ENCODE data around the gene IL10RB. TPM values are rescaled to one million over a fixed set of nuclear protein-coding genes. Genes with fewer than 3 reads are reported as not detected.

IL10RB gene
- total RNA-seq, 1 donor from 2014 or later: 49.1 TPM

GRCh38 chr21:33268737-33269441, 2.7 kb downstream of the IL10RB start:
- intact Hi-C loops (cut with DNase I): no loop called here
- H3K4me1 ChIP-seq: peaks cover 39% of the 10 kb centered on the region
- no peaks in the 10 kb centered on the region for H3K27me3 ChIP-seq (ENCODE audit: low read depth)
- peak; percentile 70 to 76 for ATAC-seq
- H3K36me3 ChIP-seq: peaks cover 46% of the 10 kb centered on the region
- TF ChIP-seq, protein P1, sequence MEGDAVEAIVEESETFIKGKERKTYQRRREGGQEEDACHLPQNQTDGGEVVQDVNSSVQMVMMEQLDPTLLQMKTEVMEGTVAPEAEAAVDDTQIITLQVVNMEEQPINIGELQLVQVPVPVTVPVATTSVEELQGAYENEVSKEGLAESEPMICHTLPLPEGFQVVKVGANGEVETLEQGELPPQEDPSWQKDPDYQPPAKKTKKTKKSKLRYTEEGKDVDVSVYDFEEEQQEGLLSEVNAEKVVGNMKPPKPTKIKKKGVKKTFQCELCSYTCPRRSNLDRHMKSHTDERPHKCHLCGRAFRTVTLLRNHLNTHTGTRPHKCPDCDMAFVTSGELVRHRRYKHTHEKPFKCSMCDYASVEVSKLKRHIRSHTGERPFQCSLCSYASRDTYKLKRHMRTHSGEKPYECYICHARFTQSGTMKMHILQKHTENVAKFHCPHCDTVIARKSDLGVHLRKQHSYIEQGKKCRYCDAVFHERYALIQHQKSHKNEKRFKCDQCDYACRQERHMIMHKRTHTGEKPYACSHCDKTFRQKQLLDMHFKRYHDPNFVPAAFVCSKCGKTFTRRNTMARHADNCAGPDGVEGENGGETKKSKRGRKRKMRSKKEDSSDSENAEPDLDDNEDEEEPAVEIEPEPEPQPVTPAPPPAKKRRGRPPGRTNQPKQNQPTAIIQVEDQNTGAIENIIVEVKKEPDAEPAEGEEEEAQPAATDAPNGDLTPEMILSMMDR (IDR thresholded peaks at IDR 0.05): no peak
- H3K9me3 ChIP-seq: no peaks in the 10 kb centered on the region
- DNase-seq: peak; percentile 94
- H3K27ac ChIP-seq: no peak overlapping the region
- no peak overlapping the region for H3K4me3 ChIP-seq

- TF ChIP-seq, protein P1 (IDR thresholded peaks at IDR 0.05): no peak
- no peak for ATAC-seq
- Histone ChIP-seq H3K36me3 (peaks cover 61% of the 10 kb centered on the region), H3K4me1 (peaks cover 34% of the 10 kb centered on the region), H3K4me3 (no peak overlapping the region), H3K27me3 (ENCODE audit: low read depth) (no peaks in the 10 kb centered on the region), H3K27ac (no peak overlapping the region), H3K9me3 (no peaks in the 10 kb centered on the region)
- intact Hi-C loops (cut with DNase I): no loop called here
- DNase-seq: no peak
These were observed 4.8 kb downstream of the IL10RB start for GRCh38 chr21:33270986-33271385.

GRCh38 chr21:33273044-33273443, 6.9 kb downstream of the IL10RB start:
- no peaks in the 10 kb centered on the region for H3K9me3 ChIP-seq
- no peak for DNase-seq
- no peak overlapping the region for H3K27ac ChIP-seq
- no peaks in the 10 kb centered on the region for H3K27me3 ChIP-seq (ENCODE audit: low read depth)
- TF ChIP-seq, protein P1 (IDR thresholded peaks at IDR 0.05): no peak
- peaks cover 21% of the 10 kb centered on the region for H3K4me1 ChIP-seq
- intact Hi-C loops (cut with DNase I): no loop called here
- H3K36me3 ChIP-seq: peaks cover 73% of the 10 kb centered on the region
- ATAC-seq: no peak
- no peak overlapping the region for H3K4me3 ChIP-seq

DNA sequence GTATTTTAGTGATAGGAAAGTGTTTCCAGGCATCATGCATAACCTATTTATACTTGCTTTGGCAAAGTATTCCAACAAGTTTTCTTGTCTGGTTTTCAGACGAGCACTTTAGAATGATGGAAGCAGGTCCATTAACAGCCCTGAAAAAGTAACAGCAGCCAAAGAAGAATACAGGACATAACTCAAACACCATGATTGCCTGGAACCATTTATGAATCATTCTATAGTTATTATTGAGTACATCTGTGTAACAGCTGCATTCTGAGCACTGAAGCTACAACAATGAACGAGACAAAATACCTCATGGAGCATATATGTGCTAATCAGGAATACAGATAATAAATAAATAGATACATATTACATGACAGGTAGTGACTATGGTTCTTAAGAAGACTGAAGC, 12.6 kb downstream of the IL10RB start:
- no peaks in the 10 kb centered on the region for H3K27me3 ChIP-seq (ENCODE audit: low read depth)
- TF ChIP-seq, protein P1 (IDR thresholded peaks at IDR 0.05): no peak
- no peak overlapping the region for H3K4me3 ChIP-seq
- H3K27ac ChIP-seq: no peak overlapping the region
- intact Hi-C loops (cut with DNase I): no loop called here
- H3K9me3 ChIP-seq: no peaks in the 10 kb centered on the region
- no peak for ATAC-seq
- no peak for DNase-seq
- no peaks in the 10 kb centered on the region for H3K4me1 ChIP-seq
- peaks cover 86% of the 10 kb centered on the region for H3K36me3 ChIP-seq

DNA sequence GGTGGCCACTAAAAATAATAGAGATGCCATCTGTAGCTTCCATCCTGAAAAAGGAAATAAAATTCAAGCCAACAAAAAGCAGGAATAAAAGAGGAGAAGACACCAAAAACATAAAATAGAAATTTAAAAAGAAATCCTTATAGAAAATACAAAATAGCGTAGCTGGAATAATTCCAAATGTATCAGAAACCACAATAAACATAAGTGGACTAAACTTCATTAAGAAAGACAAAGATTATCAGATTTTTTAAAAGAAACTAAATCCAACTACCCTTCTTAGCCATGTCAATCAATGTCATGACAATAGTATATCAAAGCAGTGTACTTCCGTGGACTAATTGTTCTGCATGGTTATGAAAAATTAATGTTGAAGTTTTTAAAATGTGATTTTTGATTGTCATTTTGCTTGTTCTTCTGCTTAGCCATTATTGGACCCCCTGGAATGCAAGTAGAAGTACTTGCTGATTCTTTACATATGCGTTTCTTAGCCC, 13.2 kb downstream of the IL10RB start:
- H3K36me3 ChIP-seq: peaks cover 86% of the 10 kb centered on the region
- no peak overlapping the region for H3K27ac ChIP-seq
- no peaks in the 10 kb centered on the region for H3K4me1 ChIP-seq
- no peaks in the 10 kb centered on the region for H3K9me3 ChIP-seq
- TF ChIP-seq, protein P1 (IDR thresholded peaks at IDR 0.05): no peak
- ATAC-seq (no peak), DNase-seq (no peak)
- no peaks in the 10 kb centered on the region for H3K27me3 ChIP-seq (ENCODE audit: low read depth)
- intact Hi-C loops (cut with DNase I): no loop called here
- H3K4me3 ChIP-seq: no peak overlapping the region

Measured in lower lobe of right lung (tissue), 2 donors.